HG03159 (cell line): ENCODE results near the gene CADM3.

Source experiments
- ATAC-seq: cut with Tn5 transposase; IDR thresholded peaks from one replicate; pipeline ENCODE4 v1.9.1; 2021; ENCODE audit warnings: mild to moderate bottlenecking, moderate library complexity; ENCODE audit not compliant: unreplicated experiment

Gene CADM3

DNA sequence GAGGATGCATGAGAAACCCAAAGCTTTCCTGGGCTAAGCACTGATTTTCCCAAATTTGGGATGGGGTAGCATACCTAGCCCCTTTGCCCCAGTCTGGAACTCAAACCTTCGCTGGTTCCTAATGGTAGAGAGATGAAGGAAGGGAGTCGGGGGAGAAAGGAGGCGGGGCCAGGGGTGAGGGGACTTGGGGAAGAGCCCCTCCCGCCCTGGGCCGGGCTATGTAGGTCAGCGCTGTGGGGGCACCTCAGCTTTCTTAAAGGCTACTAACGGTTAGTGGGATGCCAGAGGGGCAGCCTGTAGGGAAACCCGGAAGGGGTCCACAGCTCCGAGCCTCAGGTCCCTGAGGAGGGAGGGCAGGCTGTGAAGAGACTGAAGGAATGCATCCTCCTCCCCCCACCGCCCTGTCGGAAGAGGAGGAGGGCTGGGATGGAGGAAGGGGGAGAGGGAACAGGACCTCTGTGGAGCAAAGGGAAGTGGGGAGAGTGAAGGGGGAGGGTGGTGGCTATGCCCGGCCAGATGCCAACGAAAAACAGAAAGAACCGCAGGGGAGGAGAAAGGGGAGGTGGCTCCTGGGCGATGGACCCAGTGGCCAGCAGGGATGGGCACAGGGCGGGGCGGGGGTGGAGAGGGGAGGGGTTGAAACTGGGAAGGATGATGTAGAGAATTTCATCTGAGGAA is 1.3 kb downstream of the CADM3 start:
- ATAC-seq = no peak

DNA sequence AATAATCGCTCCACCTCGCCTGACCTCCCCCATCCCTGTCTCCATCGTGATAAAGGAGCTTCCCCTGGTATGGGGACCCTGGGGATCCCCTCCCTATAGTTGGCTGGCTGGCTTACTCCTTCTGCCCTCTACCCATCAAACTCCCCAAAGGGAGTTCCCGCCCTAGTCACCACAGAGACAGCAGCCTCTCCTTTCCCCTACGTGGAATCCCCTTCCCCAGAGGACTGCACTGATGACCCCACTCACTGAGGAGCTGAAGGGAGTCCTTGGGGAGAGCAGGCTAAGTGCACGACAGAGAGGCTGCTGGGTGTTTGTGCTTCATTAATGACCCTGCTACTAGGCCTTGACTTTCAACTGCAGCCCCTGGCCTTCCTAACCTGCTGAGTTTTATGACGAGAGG is 1.9 kb downstream of the CADM3 start:
- no peak for ATAC-seq

DNA sequence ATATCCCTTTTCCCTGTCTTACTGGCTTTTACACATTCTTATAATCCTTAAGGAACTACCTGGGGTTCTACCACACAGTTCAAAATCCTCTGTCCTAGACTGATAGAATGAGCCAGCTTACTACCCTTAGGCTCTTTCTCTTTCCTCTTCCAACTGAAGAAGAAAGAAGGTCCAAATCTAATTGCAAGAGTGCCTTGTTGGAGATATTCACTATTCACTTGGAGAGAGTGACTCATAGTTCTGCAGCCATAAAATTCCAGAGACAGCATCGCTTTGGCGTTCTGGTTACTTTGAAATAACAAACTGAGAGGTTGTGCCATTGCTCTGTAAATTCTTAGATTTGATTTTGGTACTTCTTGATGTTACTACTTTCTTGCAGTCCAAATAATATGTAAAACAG is 4.2 kb downstream of the CADM3 start:
- ATAC-seq = no peak

GRCh38 chr1:159177272-159177907 is 6.0 kb downstream of the CADM3 start:
- no peak for ATAC-seq

DNA sequence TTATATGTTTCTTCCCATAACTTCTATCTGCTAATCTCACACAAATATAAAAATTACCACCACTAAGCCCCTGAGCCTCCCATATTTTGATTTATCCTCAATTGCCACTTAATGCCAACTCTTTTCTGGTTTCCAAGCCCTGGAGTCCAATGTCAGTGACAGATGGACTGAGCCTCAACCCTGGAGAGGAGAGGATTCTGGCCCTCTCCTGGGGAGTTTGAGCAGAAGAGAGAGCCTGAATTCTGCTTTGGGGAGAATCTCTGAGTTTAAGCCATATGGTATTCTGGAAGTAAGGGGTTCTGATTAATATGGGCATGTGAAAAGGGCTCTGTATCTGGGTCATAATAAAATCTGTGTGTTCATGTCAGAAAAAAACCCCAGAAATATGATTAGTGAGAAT is 8.5 kb downstream of the CADM3 start:
- ATAC-seq = no peak

DNA sequence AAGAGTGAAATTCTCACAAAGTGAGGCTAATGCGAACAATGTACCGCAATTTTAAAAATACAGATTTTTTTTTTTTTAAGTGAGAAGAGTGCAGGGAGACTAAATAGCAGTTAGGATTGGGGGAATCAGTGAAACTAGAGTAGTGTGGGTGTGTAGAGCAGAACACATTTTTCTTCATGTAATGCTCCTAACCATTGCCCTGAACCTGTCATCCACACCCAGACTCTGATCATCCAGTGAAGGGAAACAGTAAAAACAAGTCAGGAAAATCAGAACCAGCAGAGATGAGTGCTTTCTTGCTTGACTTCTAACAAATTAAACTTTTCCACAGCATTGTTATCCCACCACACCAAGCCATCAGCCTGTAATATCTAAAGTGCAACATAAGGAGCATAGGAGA is 9.1 kb downstream of the CADM3 start:
- ATAC-seq = no peak

DNA sequence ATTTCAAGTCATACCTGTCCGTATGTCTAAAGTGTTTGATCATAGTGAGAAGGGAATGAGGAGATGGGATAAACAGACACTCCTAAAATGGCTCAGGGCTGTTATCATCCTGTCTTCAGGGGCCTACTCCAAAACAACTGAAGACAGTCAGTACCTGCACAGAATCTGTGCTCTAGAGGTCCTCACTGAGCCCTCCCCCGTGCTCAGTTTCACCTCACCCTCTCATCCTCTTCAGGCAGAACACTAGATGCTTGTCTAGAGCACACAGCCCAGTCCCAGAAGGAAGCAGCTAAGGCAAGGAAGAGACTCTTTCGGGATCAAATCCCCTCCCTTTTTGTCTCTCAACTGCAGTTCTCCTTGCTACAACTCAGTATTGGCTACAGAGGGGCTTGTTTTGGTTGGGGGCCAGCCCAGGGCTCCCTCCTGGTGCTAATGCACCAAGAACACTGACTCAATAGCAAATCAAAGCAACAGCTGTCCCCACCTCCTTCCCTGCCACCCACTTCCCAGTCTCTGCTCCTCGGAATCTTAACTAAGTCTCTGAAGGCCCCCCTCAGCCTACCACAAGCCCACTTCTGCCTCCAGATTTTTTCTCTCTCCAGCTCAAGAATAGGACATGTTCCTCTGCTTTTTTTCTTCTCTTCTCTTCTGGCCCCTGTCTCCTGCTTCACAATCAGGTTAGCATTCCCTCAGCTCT is 10.1 kb downstream of the CADM3 start:
- no peak for ATAC-seq

DNA sequence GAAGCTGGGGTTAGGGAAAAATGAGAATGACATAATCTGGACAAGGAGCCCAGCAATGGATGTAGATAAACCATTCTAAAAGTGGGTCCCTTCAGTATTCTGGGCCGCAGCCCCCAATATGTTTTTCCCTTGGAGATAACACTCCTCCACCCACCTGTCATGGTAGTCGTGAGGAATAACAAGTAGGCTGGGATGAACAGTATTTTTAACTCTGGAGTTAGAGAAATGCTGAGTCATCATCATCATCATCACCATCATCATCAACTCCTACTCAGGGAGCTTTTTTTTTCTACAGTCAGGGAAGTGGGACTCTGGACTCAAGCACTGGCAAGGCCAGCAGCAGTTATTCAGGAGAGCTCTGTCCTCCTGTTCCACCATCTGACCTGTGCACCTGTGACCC is 12.8 kb downstream of the CADM3 start:
- ATAC-seq = no peak

- no peak for ATAC-seq
Observed at GRCh38 chr1:159185121-159185520, 13.7 kb downstream of the CADM3 start.

DNA sequence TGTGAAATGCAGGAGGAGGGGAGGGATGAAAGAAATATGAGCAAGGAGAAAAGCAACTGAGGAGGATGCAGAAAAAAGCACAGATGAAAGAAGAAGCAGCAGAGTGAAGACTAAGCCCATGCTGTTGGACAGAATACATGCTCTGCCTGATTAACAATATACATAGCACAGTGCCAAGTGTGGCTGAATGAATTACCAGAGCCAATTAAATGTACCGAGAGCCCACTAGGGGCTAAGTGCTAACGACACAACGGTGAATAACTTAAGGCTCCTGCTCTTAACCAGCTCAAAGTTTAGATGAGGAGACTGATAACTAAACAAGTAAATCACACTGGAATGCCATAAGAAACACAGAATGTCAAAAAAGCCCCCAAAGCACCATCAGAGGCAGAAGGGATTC is 15.6 kb downstream of the CADM3 start:
- ATAC-seq = no peak

DNA sequence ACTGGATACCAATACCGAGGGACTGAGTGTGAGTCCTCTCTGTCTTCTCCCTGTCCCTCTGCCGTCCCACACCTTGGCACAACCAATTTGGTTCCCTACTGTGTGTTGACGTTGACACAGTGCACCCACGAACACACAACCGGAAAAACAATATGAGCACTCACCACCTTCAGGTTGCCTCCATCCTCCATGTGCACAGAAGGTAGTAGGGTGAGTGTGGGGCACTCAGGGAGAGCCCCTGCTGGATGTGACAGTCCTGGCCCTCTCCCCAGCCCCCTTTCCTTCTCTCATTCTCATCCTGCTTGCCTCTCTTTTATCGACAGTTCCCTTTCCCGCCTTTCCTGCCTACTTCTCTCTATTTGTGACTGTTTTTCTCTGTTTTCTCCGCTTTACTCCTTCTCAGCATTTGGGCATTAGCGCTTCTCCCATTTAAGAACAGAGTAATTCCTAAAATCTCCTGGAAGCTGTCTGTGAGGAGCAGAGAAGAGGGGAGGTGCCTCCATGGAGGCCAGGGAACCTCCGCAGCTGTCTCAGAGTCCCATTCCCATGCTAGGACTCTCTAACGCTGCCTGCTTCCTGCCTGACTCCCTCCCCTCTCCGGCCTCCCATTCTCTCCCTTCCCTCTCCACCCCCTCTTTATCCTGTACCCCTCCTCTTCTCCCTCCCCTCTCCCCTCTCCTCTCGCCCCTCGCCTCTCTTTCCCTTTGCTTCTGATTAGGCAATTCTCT is 16.4 kb downstream of the CADM3 start:
- no peak for ATAC-seq

DNA sequence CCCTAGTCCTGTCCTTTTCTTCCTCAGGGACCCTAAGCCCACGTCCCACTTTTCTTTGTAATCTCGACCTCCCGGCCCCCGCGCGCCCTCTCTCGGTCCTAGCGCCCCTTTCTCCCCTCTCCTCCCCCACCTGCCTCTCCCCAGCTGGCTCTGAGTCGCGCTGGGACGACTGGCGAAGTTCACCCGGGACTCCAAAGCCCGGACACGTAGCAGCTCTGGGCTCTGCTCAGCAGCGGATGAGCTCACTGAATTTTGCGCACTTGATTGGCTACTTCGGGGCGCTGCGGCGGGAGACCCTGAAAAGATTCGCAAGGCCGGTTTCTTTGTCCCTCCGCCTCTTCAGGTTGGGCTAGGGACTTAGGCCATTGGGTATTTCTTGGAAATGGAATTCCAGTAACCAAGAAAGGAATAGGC is 17.0 kb downstream of the CADM3 start:
- peak; percentile 85 for ATAC-seq

- no peak for ATAC-seq
Observed at GRCh38 chr1:159190441-159190840, 19.0 kb downstream of the CADM3 start.

GRCh38 chr1:159196543-159196942 is 25.1 kb downstream of the CADM3 start:
- ATAC-seq = no peak

GRCh38 chr1:159197561-159198557 is 26.4 kb downstream of the CADM3 start:
- peak; percentile 95 for ATAC-seq

- ATAC-seq = no peak
Observed at GRCh38 chr1:159199901-159200300, 28.5 kb downstream of the CADM3 start.

GRCh38 chr1:159200769-159201168 is 29.4 kb downstream of the CADM3 start:
- no peak for ATAC-seq

DNA sequence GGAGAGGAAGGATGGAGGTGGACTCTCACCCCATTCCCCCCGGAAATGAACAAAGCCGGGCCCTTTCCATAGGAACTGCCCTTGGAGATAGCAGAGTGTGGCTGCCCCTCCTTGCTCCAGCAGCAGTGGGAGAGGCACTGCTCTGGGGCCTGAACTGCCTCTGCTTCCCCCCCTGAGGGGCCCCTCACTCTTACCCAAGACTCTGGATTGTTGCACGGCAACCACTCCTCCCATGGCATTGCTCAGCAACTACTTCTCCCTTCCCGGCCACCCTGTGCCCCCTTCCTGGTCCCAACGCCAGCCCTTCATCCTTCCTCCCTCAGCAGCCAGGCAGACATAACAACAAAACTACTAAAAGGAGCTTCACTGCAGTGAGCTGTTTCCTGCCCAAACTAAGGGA is 30.2 kb downstream of the CADM3 start:
- ATAC-seq = no peak

DNA sequence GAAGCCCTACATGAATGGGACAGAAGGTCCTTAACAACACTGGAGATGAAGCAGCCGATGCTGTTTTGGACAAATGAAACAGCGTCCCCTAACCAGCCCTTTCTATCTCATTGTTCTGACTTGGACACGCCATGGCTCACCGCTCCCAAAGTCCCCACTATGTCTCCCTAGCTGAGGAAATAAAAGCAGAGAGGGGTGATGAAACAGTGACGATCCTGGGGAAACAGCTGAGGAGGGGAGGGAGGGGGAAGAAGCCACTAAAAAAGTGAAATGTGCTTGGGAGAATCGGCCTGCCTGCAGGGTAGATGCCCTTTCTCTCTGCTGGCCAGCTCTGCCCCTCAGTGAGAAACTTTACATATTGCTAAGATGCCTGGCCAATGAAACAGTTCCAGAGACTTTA is 32.2 kb downstream of the CADM3 start:
- no peak for ATAC-seq
